ENCODE data around the gene TBX2.

Gene TBX2

DNA sequence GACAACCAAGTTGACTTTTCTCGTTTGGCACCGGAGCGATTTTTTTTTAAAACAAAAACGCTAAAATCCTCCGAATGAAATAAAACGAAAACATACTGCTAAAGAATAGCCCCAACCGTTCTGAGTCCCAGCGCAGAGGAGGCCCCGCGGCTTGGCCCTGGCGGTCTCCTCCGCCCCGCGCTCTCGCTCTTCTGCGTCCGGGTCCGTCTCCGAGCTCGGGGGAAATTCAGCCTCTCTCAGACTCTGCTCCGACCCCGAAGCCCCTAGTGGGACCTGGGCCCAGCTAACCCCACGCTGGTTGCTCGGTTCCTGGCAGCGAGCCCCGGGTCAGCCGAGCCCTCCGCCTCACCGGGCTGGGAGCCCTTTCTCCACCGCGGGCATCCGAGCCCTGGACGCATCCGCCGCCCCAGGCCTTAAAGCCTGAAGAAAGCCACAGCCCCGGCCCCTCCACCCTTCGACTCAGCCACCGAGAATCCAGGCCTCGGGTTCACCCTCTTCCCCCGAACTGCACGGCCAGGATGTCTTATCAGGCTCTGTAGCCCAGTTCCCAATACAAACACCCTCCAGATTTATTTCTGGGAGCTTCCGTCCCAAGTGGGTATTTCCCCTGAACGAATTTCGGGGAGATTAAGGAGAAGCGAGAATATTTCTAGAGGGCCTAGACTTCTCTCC is 1.2 kb downstream of the TBX2 start:
- no peak for DNase-seq

DNA sequence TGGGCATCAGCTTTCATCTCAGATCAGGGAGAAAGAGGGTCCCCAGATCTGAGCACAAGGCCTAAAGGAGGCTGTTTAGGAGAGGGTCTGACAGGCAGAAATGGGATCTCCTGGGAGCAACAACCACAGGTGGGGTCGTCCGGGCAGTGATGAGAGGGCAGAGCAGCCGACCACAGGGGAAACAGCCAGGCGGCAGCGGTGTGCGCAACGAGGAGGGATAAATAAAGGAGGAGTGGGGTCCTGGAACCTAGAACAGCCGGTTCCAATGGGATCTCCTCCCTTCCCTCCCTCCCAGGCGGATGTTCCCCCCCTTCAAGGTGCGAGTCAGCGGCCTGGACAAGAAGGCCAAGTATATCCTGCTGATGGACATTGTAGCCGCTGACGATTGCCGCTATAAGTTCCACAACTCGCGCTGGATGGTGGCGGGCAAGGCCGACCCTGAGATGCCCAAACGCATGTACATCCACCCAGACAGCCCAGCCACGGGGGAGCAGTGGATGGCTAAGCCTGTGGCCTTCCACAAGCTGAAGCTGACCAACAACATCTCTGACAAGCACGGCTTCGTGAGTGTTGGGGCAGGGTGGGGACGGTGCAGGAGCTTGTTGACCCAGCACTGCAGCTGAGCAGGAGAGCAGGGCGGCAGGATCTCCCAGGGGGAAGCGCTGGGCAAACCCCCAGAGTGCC is 1.9 kb downstream of the TBX2 start:
- DNase-seq = no peak

DNA sequence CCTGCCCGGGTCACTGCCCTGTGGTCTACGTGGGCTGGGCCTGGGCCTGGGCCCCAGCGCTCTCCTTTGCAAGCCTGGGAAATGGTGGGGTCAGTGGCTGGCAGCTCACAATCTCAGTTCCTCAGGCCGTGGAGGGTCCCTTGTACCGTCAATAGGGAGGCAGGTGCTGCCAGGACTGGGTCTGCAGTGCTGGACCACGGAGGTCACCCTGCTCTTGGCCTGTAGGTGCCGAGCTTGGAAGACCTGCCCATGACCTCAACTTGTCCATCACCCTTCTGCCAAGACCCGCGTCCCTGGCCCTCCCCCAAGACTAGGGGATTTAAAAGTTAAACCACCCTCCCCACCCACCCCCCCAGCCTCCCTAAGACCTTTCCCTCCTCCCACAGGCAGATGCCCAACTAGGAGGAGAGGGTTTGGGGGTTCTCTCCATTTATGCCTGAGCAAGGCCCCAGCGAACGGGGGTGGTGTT is 2.5 kb downstream of the TBX2 start:
- DNase-seq = no peak

DNA sequence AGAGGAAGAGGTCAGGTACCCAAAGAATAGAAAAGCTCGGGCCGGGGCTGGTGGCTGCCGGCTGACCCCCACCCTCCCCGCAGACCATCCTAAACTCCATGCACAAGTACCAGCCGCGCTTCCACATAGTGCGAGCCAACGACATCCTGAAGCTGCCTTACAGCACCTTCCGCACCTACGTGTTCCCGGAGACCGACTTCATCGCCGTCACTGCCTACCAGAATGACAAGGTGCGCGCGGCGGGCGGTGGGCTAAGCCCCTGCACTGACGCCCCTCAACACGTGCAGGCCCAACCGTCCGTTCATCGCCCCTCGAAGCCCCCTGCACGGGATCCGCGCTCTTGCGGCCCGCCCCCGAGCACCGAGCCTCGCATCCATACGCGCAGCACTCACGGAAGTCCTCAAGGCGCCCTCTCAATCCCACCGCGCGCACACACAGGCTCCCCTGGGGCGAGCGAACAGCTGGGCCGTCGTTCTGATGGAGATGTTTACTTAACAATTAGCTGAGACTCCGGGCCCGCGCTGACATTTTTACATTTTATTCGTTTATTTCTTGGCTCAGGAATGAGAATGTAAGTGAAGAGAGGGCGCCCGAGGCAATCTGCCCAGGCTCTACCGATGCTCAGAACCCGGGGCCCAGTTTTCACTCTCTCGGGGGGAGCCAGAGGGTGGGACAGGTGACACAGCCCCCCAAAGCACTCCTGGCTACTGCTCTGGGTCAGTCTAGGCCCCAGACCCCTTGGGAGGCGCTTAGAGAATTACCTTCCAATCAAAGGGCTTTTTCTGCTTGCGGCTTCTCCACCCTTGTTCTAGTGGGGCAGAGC is 3.5 kb downstream of the TBX2 start:
- DNase-seq = no peak

DNA sequence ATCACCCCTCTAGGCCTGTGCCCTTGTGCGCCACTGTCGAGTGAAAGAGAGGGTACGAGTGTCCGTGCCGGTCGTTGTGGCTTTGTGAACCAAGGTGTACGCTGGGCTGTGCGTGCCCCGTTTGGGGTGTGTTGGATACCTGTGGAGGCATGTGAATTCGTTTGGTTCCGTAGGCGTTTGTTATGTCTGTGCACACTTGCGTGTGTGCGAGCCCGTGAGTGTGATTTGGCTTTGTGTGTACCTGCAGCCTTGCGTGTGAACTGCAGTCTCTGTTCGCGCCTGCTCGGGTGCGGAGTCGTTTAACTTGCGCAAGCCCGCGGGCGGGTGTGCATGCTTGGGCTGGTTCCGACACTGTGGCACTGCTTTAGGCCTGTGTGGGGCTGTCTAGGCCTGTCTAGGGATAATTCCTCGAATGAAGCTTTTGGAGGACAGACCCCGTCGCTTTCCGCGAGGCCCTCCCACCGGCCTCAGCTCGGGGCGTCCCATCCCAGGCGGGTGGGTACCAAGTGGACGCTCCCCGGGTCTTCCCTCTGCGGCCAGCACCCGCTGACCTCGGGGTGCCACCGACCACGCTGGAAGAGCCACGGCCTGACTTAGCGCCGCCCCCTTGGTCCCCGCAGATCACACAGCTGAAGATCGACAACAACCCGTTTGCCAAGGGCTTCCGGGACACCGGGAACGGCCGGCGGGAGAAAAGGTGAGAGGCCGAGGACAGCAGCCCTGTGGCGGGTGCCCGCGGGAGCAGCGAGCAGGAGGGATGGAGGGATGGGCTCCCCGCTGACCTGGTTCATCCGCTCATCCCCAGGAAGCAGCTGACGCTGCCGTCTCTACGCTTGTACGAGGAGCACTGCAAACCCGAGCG is 4.4 kb downstream of the TBX2 start:
- no peak for DNase-seq

DNA sequence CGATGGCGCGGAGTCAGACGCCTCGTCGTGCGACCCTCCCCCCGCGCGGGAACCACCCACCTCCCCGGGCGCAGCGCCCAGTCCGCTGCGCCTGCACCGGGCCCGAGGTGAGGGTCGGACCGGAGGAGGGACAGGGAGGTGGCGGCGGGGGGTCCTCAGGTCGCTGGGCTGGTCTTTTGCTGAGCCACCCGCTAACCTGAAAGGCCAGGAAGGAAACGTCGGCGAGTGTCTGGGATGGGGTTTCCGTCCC is 4.9 kb downstream of the TBX2 start:
- DNase-seq = no peak

DNA sequence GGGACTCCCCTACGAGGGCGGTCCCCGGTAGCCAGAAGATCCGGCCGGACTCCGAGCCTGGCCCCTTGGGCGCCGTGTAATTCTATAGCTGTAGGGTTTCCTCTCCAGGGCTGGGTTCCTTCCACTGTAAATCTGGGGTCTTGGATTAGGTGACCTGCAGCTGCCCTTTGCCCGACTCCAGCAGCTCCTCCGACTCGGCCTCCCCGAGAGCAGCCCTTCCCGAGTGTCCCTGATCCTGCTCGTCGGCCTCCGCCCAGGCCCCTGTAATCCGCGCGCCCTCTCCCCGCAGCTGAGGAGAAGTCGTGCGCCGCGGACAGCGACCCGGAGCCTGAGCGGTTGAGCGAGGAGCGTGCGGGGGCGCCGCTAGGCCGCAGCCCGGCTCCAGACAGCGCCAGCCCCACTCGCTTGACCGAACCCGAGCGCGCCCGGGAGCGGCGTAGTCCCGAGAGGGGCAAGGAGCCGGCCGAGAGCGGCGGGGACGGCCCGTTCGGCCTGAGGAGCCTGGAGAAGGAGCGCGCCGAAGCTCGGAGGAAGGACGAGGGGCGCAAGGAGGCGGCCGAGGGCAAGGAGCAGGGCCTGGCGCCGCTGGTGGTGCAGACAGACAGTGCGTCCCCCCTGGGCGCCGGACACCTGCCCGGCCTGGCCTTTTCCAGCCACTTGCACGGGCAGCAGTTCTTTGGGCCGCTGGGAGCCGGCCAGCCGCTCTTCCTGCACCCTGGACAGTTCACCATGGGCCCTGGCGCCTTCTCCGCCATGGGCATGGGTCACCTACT is 5.5 kb downstream of the TBX2 start:
- DNase-seq = no peak

DNA sequence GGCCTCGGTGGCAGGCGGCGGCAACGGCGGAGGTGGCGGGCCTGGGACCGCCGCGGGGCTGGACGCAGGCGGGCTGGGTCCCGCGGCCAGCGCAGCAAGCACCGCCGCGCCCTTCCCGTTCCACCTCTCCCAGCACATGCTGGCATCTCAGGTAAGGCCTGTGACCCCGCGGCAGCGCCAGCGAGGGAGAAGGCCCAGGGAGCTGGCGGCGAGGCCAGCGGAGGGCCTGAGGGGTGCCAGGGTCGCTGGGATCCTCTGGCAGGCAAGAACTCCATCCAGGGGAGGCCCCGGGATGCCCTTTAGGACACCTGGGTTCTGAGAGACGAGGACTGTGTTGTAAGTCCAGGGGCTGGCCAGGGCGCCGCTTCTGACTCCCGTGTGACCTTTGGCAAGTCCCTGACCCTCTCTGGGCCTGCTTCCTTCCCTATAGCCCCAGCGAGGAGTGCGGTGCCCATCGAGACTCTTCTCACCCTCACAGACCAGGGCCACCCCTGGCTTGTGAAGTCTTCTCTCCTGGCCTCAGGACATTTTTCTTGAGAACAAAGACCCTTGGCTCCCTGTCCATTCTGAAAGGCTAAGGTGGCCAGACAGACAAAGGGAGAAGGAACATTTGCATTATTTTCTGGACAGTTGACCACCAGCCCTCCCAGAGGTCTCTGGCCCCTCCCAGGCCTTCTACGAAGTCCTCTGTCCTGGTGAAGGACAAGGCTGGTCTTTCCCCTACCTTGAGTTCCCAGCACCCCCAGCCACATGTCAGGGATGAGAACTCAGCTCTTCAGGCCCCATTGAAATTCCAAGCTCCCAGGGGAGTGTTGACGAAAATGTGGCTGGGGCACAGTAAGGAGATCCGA is 6.3 kb downstream of the TBX2 start:
- DNase-seq = no peak

DNA sequence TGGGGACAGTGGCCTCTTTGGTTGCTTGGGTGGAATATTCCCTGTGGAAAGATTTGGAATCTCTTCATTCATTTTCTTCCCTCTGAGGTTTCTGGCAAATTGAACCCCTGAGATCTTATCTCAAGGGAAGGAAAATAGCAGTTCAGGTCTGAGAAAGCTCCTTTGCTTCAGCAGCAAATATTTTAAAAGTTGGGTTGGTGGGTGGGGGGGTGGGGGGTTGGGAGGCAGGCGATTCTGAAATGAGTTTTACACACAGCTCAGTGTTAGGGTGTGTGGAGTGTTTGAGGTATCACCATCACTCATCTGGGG is 6.8 kb downstream of the TBX2 start:
- DNase-seq = no peak

DNA sequence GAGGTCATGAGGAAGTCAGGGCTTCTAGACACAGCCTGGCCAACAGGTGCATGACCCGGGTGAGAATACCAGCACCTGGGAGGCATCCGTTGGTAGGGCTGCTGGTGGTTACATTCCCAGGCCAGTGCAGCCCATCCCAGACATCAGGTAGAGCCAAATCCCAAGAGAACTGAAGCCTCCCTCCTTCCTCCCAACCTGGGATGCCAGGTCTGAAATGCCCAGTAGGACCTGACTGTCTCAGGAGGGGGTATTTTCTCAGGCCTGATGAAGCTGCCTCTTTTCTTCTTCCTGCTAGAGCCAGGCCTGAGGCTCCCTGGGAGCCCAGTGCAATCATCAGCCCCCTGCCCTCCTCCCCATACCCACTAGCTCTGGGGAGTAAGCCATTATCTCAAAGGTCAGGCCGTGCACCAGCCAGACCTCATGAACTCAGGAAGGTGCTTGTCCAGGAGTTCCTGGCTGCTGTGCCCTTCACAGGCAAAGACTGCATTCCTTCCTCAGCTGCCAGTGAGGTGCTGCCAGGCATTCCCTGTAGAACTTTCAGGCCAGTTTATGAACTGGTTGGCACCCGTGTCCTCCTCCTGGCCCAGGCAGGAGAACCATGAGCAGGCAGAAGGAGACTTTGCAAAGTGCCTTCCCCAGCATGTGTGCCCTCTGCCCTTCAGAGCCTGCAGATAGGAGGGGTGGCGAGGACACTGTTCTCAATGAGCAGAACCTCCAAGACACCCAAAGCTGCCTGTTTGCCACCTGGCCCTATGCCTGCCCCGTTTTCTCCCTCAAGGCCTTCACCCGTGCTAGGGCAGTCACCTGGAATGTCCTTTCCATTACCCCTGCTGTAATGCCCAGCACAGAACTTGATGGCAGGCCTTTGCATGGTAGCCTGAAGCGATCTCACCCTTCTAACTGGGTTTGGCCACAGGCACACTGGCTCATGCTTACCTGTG is 7.6 kb downstream of the TBX2 start:
- no peak for DNase-seq

DNA sequence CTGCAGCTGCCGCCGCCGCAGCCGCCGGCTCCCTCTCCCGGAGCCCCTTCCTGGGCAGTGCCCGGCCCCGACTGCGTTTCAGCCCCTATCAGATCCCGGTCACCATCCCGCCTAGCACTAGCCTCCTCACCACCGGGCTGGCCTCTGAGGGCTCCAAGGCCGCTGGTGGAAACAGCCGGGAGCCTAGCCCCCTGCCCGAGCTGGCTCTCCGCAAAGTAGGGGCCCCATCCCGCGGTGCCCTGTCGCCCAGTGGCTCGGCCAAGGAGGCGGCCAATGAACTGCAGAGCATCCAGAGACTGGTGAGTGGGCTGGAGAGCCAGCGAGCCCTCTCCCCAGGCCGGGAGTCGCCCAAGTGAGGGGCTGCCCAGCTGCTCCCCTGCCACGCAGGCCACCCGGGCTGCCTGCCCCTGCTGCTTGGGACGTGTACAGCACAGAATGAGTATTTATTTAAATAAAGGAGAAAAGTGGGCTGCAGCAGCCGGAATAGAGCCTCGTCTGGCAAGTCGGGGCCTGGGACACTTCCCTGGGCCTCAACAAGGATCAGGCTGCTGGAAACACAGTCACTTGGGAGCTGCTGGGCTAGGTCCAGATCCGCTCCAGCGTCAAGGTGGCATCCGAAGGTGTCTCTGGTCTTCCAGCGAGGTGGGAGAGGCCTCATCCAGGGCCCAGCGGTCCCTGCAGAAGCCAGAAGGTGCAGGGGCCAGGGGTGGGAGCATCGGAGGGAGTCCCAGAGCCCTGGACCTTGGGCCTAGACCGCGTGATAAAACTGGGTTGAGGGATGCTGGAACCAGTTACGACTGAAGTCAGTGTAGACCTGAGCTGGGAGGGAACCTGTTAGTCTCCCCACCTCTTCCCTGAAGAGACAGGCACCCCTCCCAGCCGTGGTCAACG is 8.8 kb downstream of the TBX2 start:
- DNase-seq = no peak

DNA sequence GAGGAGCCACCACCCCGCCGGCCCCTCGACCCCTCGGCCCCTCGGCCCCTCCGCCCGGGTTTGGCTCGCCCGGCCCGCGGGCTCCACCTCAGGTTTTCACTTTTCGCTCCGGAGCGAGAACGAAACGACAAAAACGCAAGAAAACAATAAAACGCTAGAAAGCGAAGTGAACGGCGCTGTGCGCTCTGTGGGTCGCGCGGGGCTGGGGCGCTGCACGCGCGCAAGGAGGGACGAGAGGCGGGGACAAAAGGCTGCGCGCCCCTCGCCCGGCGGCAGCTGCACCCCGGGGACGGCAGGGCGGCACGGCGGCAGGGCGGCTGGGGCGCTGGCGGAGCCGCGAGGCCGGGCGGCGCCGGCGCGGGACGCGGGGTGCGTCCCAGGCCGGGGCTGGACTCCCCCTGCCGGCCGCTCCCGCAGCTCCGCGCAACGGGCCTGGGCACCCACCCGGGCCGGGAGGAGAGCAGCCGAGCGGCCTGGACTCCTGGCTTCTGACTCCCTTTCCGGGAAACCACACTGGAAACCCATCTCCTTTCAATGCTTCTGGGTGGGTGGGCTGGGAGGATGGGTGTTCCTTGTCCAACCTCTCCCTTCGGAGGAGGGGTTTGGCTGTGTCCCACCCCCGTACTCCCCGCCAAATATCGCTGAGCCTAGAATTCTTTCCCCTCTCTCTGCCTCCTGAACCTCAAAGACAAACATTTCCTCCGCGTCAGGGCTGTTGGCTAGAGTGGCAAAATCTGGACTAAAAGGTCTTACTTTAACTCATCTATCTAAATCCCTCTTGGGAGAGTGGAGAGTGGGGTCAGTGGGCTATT is 9.9 kb downstream of the TBX2 start:
- peak in 16 of 56 donors; percentile 7 to 64 (median 22) for DNase-seq

DNA sequence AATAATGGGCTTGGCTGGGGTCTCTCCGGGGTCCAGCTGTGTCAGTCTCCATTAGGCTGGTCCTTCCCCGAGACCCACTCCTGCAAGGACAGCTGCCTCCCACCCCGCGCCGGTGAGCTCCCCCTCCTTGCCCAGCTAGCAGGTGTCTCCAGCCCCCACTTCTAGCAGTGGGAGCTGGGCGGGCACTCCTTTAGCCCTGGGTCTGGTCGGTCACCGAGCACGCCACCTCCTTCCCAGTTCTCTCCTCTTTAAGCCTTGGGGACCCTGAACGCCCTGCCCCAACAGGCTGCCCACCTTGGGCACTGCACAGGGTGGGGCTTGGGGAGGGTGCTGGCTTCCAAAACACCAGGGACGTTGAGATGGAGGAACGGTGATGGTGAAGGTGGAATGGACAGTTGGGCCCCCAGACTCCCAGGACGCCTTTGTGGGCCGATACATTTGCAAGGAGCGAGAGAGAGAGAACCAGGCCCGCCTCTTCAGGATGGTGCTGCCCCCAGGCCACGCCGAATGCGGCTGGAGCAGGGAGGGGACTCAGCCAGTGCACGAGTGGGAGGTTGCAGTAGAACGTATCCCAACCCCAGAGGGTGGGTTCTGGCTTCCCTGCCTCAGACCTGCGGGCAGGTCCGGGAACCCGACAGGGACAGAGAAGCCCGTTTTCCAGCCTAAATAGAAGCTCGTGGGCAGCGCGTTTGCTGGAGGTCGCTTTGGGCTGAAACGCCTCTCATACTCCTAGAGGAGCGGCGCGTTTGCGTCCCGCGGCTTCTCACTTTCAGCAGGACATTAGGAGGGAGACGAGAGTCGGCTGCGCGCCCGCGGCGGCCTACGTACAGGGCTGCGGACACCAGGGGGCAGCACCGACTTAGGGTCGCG is 10.7 kb downstream of the TBX2 start:
- DNase-seq = peak in 42 of 56 donors; percentile 9 to 83 (median 41)

DNA sequence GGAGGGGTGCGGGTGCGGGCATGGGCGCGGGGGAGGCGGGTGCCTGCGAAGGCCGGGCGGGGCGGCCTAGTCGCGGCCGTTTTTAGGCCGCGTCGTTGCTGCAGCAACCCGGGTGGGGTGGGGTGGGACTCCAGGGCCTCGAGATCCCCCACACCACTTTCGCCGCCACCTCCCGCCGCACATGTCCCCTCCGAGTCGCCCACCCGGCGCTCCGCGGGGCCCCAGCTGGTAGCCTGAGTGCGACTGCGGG is 11.3 kb downstream of the TBX2 start:
- peak in 5 of 56 donors; percentile 14 to 64 (median 25) for DNase-seq

DNA sequence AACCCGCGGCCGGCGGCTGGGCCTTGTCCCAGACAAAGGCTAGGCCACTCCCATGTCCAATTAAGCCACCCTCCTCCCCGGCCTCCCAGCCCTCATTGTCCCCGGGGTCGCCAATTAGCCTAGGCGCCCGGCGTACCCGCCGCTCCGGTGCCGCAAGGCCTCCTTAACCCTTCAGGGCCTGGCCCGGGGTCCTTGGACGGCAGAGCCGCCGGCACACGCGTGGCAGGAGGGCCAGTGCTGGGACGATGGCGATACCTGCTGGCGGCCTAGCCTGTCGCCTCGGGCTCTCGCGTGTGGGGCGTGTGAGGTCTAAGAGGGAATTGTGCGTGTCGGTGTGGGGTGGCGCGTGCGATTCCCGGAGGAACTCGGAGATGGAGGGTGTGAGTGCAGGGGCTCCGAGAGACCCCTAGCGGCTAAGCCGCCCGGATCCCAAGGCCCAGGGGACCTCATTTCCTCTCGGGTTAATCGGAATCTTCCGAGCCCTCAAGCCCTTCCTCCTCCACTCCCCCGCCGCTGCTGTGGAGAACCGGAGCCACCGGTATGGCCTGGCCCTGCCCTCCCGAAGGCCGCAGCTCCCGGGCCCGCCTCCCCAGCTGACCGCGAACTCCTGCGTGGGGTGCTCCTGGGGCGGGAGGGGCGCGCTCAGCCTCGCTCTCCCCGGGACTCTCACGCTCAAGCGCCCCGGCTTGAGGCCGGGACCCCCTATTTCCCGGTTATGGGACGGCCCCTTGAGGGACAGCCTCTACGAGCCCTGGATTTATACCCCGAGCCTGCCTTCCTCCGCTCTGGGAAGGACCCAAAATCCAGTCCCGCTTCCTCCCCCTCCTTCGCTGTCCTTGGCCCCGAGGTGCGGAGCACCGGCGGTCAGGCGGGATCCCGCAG is 11.9 kb downstream of the TBX2 start:
- DNase-seq = peak in 5 of 56 donors; percentile 20 to 50 (median 40)

Data from nucleus accumbens (tissue), 56 donors.